B cell (primary cell): ENCODE results near the gene DSCAML1.

ENCODE experiments used
- CTCF ChIP-seq: fragments of 200-600 bp; IDR thresholded peaks from one replicate; pipeline ENCODE4 v1.8.0; 2022; ENCODE audit warnings: antibody characterized with exemption, mild to moderate bottlenecking
- EZH2 ChIP-seq: IDR thresholded peaks from 2 replicates; pipeline ENCODE4 v1.6.1; 2012; ENCODE audit warnings: borderline replicate concordance, low read depth, mild to moderate bottlenecking, moderate library complexity, low read length; ENCODE audit not compliant: insufficient read depth, poor library complexity, severe bottlenecking

DNA sequence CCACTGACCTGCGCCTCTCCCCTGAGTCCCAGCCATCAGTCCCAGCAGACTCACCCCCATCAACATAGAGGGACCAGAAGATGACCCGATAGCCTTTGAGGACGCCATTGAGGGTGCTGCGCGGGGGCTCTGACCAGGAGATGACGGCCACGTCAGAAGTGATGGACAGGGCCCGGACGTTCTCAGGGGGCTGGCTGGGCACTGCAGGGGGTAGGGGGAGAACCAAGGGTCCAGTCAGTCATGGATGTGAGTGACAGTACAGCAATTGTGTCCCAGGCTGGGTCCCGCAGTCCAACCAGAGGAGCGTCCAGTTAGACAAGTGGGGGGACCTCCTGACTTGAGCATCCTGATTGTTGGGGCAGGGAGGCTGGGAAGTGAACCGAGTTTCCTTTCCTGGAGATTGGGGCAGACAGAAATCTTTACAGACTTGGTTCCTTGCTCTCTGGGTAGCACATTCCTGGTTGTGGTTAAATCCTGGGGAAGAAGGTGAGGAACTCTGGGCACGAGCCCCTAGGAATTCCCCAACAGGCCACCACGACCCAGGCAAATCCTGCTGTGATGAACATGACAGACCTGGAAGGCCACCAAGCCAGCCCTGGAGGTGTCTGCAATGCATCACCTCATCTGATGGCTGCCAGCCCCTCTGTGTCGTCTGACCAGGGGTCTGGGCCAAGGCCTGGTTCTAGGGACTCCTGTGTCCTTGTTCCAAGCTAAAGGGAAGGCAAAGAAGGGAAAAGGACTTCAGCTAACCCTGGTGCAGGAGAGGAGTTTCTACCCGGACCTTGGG lies 335.4 kb downstream of the DSCAML1 start:
- TF ChIP-seq EZH2 (no peak), CTCF (no peak)
